H9 (cell line): ENCODE results near the gene N4BP2L1. TPM values are rescaled to one million over a fixed set of nuclear protein-coding genes. Genes with fewer than 3 reads are reported as not detected.

Experiments used
- DNase-seq: peaks from one replicate; pipeline ENCODE4 v3.0.0-alpha.2; 2017
- H2AFZ ChIP-seq: one replicate; pipeline ENCODE4 v1.6.1; 2013; ENCODE audit warnings: mild to moderate bottlenecking, low read length, control low read depth, moderate library complexity
- H2AK5ac ChIP-seq: 2 replicates; pipeline ENCODE4 v1.6.1; 2013; ENCODE audit warnings: low read length, control low read depth, mixed read lengths; ENCODE audit not compliant: insufficient read length
- H2BK120ac ChIP-seq: one replicate; pipeline ENCODE4 v1.6.1; 2013; ENCODE audit warnings: low read depth, mild to moderate bottlenecking, low read length, control low read depth, inconsistent platforms; ENCODE audit not compliant: poor library complexity, severe bottlenecking
- H2BK12ac ChIP-seq: 2 replicates; pipeline ENCODE4 v1.6.1; 2013; ENCODE audit warnings: low read length, control low read depth, mixed read lengths, low read depth; ENCODE audit not compliant: insufficient read length
- H2BK15ac ChIP-seq: 2 replicates; pipeline ENCODE4 v1.6.1; 2013; ENCODE audit warnings: low read depth, low read length, control low read depth
- H2BK20ac ChIP-seq: one replicate; pipeline ENCODE4 v1.6.1; 2013; ENCODE audit warnings: low read depth, mild to moderate bottlenecking, low read length, control low read depth, inconsistent platforms; ENCODE audit not compliant: poor library complexity, severe bottlenecking
- H2BK5ac ChIP-seq: 2 replicates; pipeline ENCODE4 v1.6.1; 2013; ENCODE audit warnings: low read length, control low read depth, mixed read lengths; ENCODE audit not compliant: insufficient read length
- H3K14ac ChIP-seq: 2 replicates; pipeline ENCODE4 v1.6.1; 2013; ENCODE audit warnings: low read length, control low read depth; ENCODE audit not compliant: insufficient read depth
- H3K18ac ChIP-seq: 2 replicates; pipeline ENCODE4 v1.6.1; 2013; ENCODE audit warnings: low read depth, mild to moderate bottlenecking, mixed read lengths, low read length, control low read depth; ENCODE audit not compliant: insufficient read length
- H3K23ac ChIP-seq: 2 replicates; pipeline ENCODE4 v1.6.1; 2013; ENCODE audit warnings: low read length, control low read depth, mixed read lengths, low read depth; ENCODE audit not compliant: insufficient read length
- H3K23me2 ChIP-seq: 2 replicates; pipeline ENCODE4 v1.6.1; 2013; ENCODE audit warnings: low read depth, mild to moderate bottlenecking, mixed read lengths, low read length, control low read depth; ENCODE audit not compliant: insufficient read length, poor library complexity, severe bottlenecking
- H3K27ac ChIP-seq: 2 replicates; pipeline ENCODE4 v1.5.1; 2013; ENCODE audit warnings: low read length, control low read depth, mixed read lengths, low read depth; ENCODE audit not compliant: insufficient read length
- H3K27me3 ChIP-seq: 2 replicates; pipeline ENCODE4 v1.6.1; 2013; ENCODE audit warnings: low read length, control low read depth, inconsistent platforms; ENCODE audit not compliant: insufficient read depth
- H3K4ac ChIP-seq: 2 replicates; pipeline ENCODE4 v1.6.1; 2013; ENCODE audit warnings: low read depth, mild to moderate bottlenecking, control low read depth, inconsistent platforms, low read length, moderate library complexity
- H3K4me1 ChIP-seq: 2 replicates; pipeline ENCODE4 v1.6.1; 2013; ENCODE audit warnings: low read length, control low read depth, inconsistent platforms; ENCODE audit not compliant: insufficient read depth
- H3K4me2 ChIP-seq: 2 replicates; pipeline ENCODE4 v1.6.1; 2013; ENCODE audit warnings: low read length, control low read depth, mixed read lengths; ENCODE audit not compliant: insufficient read length, insufficient read depth
- H3K56ac ChIP-seq: 2 replicates; pipeline ENCODE4 v1.6.1; 2013; ENCODE audit warnings: low read depth, mild to moderate bottlenecking, mixed read lengths, low read length, control low read depth; ENCODE audit not compliant: insufficient read length
- H3K79me1 ChIP-seq: 2 replicates; pipeline ENCODE4 v1.6.1; 2013; ENCODE audit warnings: low read depth, mild to moderate bottlenecking, moderate library complexity, low read length, control low read depth, inconsistent platforms; ENCODE audit not compliant: insufficient read depth, poor library complexity, severe bottlenecking
- H3K79me2 ChIP-seq: 2 replicates; pipeline ENCODE4 v1.6.1; 2013; ENCODE audit warnings: low read length, control low read depth, inconsistent platforms; ENCODE audit not compliant: insufficient read depth
- H3K9ac ChIP-seq: 2 replicates; pipeline ENCODE4 v1.6.1; 2013; ENCODE audit warnings: low read length, control low read depth, mixed read lengths; ENCODE audit not compliant: insufficient read length; ENCODE audit errors: extremely low read depth
- H3K9me3 ChIP-seq: one replicate; pipeline ENCODE4 v1.6.1; 2013; ENCODE audit warnings: low read depth, low read length, inconsistent platforms; ENCODE audit not compliant: control insufficient read depth
- H3T11ph ChIP-seq: one replicate; pipeline ENCODE4 v1.6.1; 2013; ENCODE audit warnings: mild to moderate bottlenecking, low read length, control low read depth, inconsistent platforms
- H4K20me1 ChIP-seq: one replicate; pipeline ENCODE4 v1.6.1; 2013; ENCODE audit not compliant: control insufficient read depth, insufficient read length, insufficient read depth
- H4K5ac ChIP-seq: 2 replicates; pipeline ENCODE4 v1.6.1; 2013; ENCODE audit warnings: low read depth, mild to moderate bottlenecking, mixed read lengths, low read length, control low read depth; ENCODE audit not compliant: insufficient read length
- H4K8ac ChIP-seq: replicated peaks from 2 replicates; pipeline ENCODE4 v1.6.1; 2013; ENCODE audit warnings: low read length, control low read depth, mixed read lengths, low read depth; ENCODE audit not compliant: insufficient read length
- H4K91ac ChIP-seq: 2 replicates; pipeline ENCODE4 v1.6.1; 2013; ENCODE audit warnings: low read depth, mild to moderate bottlenecking, moderate library complexity, mixed read lengths, low read length, control low read depth; ENCODE audit not compliant: insufficient read length
- H3K27ac Mint-ChIP-seq, 3 experiments: 2 replicates in 2 of 3; 3 replicates in 1 of 3; pipeline ENCODE4 v1.8.0; 2020 to 2021; ENCODE audit warnings: mixed read lengths in 3 of 3, mild to moderate bottlenecking in 1 of 3, moderate library complexity in 1 of 3
- H3K27me3 Mint-ChIP-seq: 2 replicates; pipeline ENCODE4 v1.8.0; 2021; ENCODE audit warnings: low read depth, mild to moderate bottlenecking, moderate library complexity, mixed read lengths
- H3K36me3 Mint-ChIP-seq, 3 experiments: 2 replicates in 2 of 3; 3 replicates in 1 of 3; pipeline ENCODE4 v1.8.0; 2020 to 2021; ENCODE audit warnings: low read depth in 3 of 3, mixed read lengths in 3 of 3; ENCODE audit not compliant: insufficient read depth in 1 of 3
- H3K4me1 Mint-ChIP-seq, 2 experiments: 2 replicates each; pipeline ENCODE4 v1.8.0; 2020; ENCODE audit warnings: mixed read lengths in 2 of 2
- H3K4me3 Mint-ChIP-seq, 2 experiments: 2 replicates in 1 of 2; 3 replicates in 1 of 2; pipeline ENCODE4 v1.8.0; 2020 to 2021; ENCODE audit warnings: mild to moderate bottlenecking in 2 of 2, mixed read lengths in 2 of 2, moderate library complexity in 1 of 2
- H3K9me3 Mint-ChIP-seq, 2 experiments: 2 replicates in 1 of 2; 3 replicates in 1 of 2; pipeline ENCODE4 v1.8.0; 2020; ENCODE audit warnings: mild to moderate bottlenecking in 2 of 2, mixed read lengths in 2 of 2, moderate library complexity in 1 of 2
- total RNA-seq: library from RNA; stranded (reverse); gene quantifications from 2 replicates; pipeline ENCODE4 v1.2.1, GENCODE V29; 2021
- TF ChIP-seq, protein P1 (sequence below): fragments of 200-600 bp; sonication (generic); conservative IDR thresholded peaks from 3 replicates; pipeline ENCODE4 v1.8.0; 2021; ENCODE audit warnings: antibody characterized with exemption, mild to moderate bottlenecking

Gene N4BP2L1
- total RNA-seq, 1 experiment from 2014 or later = 1.5 TPM

DNA sequence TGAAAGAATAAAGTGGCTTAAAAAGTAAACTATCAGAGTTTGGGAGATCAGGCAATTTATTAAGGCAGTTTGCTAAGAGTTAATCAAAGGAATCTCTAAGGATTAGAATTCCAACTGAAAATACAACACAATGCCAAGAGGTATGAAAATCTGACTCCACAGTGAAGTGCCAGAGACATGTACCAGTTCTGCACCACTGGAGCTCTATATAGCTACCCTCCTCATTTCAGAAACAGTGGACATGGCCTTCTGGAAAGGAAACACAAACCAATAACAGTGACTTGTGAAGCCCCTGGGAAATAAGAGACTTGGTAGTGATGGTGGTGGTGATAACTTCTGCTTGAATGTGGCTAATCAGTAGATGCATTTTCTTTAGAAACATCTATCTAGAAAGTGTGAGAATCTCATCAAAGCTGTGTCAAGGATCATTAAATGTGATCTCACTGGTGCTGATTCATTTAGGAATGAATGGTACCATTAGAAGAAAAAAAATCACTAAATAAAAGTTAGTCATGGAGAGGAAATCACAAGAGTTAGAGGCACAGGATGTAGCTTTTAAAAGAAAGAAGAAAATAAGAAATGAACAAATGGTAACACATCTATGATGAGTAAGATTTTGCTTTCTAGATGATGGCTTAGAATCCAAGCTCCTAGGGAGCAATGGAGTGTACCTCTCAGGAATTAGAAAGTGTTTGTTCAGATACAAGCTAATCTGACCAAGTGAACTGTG, 20.1 kb upstream of the N4BP2L1 start:
- H3K14ac ChIP-seq = no peak overlapping the region
- TF ChIP-seq, protein P1, sequence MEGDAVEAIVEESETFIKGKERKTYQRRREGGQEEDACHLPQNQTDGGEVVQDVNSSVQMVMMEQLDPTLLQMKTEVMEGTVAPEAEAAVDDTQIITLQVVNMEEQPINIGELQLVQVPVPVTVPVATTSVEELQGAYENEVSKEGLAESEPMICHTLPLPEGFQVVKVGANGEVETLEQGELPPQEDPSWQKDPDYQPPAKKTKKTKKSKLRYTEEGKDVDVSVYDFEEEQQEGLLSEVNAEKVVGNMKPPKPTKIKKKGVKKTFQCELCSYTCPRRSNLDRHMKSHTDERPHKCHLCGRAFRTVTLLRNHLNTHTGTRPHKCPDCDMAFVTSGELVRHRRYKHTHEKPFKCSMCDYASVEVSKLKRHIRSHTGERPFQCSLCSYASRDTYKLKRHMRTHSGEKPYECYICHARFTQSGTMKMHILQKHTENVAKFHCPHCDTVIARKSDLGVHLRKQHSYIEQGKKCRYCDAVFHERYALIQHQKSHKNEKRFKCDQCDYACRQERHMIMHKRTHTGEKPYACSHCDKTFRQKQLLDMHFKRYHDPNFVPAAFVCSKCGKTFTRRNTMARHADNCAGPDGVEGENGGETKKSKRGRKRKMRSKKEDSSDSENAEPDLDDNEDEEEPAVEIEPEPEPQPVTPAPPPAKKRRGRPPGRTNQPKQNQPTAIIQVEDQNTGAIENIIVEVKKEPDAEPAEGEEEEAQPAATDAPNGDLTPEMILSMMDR = no peak
- H3K4me2 ChIP-seq = no peak overlapping the region
- H3K23ac ChIP-seq = no peak overlapping the region
- Mint-ChIP-seq H3K36me3 (peaks cover 0 to 7% (median 1%) of the 10 kb centered on the region in 3 experiments; a peak in 2 of 7 replicates), H3K27ac (no peak overlapping the region), H3K4me1 (no peaks in the 10 kb centered on the region), H3K27me3 (no peaks in the 10 kb centered on the region), H3K9me3 (no peaks in the 10 kb centered on the region; a peak in 1 of 5 replicates), H3K4me3 (no peak overlapping the region)
- H4K8ac ChIP-seq = no peak overlapping the region
- H3K27me3 ChIP-seq = no peaks in the 10 kb centered on the region
- no peak overlapping the region for H2BK120ac ChIP-seq
- no peak overlapping the region for H3K56ac ChIP-seq
- H3K79me2 ChIP-seq = no peaks in the 10 kb centered on the region
- H4K91ac ChIP-seq = no peak overlapping the region
- no peaks in the 10 kb centered on the region for H3K9me3 ChIP-seq
- H3K18ac ChIP-seq = no peak overlapping the region
- no peaks in the 10 kb centered on the region for H3K4me1 ChIP-seq
- H3T11ph ChIP-seq = no peak overlapping the region
- no peak overlapping the region for H2AK5ac ChIP-seq
- no peak for DNase-seq
- no peak overlapping the region for H3K27ac ChIP-seq
- no peaks in the 10 kb centered on the region for H3K23me2 ChIP-seq
- H3K9ac ChIP-seq = no peak overlapping the region
- no peak overlapping the region for H2BK15ac ChIP-seq
- no peaks in the 10 kb centered on the region for H4K20me1 ChIP-seq
- no peak overlapping the region for H2BK20ac ChIP-seq
- H2BK5ac ChIP-seq = no peak overlapping the region
- no peak overlapping the region for H2BK12ac ChIP-seq
- H3K4ac ChIP-seq = no peak overlapping the region
- H2AFZ ChIP-seq = no peak overlapping the region
- H3K79me1 ChIP-seq = no peaks in the 10 kb centered on the region
- no peak overlapping the region for H4K5ac ChIP-seq
